GM19240 (cell line): ENCODE data around the gene LRP2.
"Not testable (repeated sequence)": the region's sequence is repeated elsewhere in the genome, so short reads cannot be mapped to it uniquely, and the experiment has no call there.

Experiments
- DNase-seq: peaks from one replicate; pipeline ENCODE4 v3.0.0; 2011; ENCODE audit warnings: low spot score; ENCODE audit not compliant: insufficient read length

LRP2 gene

GRCh38 chr2:169362118-169362893 is at the start of gene LRP2:
Gene LRP2 (minus strand): TSS chr2:169362534. CDS start chr2:169362399, 135 bp downstream.
- no peak for DNase-seq

DNA sequence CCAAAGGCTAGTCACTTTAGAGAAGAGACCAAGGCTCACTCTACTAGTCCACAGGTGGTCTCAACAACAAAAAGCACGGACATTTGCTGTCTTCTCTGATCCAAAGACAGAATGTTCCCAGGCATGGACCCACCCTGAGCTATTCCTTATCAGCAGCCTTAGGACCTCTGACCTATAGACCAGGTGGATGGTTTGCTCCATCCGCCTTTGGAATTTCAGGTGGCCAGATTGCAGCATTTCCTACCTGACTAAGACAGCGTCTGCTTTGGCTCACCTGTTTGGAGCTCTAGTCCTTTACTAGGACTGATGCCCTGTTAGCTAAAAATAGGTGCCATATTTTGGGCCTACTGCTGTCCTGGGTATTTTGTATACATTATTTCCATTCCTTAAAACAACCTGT is 44.6 kb upstream of the LRP2 start:
- no peak for DNase-seq

DNA sequence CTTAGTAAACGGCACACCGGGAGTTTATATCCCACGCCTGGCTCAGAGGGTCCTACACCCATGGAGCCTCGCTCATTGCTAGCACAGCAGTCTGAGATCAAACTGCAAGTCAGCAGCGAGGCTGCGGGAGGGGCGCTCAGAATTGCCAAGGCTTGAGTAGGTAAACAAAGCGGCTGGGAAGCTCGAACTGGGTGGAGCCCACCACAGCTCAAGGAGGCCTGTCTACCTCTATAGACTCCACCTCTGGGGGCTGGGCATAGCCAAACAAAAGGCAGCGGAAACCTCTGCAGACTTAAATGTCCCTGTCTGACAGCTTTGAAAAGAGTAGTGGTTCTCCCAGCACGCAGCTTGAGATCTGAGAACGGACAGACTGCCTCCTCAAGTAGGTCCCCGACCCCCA is 37.2 kb upstream of the LRP2 start:
- DNase-seq, result not testable (repeated sequence)

DNA sequence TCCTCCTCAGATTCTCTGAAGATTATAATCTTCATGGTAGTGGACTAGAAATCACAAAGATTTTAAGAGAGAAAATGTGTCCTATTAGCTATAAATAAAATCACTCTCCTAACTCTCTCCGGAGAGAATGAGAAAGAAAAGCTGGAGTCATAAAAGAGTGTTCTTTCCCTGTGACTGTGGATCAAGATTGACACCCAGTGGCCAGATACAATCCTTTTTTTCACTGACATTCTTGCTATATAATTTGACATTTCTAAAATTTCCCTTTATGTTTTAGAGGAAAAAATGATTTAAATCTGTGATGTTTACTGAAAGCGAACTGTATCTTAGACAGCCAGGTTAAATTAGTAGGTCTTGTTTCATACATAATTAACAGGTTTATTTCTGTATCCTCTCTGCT is 35.4 kb upstream of the LRP2 start:
- no peak for DNase-seq

DNA sequence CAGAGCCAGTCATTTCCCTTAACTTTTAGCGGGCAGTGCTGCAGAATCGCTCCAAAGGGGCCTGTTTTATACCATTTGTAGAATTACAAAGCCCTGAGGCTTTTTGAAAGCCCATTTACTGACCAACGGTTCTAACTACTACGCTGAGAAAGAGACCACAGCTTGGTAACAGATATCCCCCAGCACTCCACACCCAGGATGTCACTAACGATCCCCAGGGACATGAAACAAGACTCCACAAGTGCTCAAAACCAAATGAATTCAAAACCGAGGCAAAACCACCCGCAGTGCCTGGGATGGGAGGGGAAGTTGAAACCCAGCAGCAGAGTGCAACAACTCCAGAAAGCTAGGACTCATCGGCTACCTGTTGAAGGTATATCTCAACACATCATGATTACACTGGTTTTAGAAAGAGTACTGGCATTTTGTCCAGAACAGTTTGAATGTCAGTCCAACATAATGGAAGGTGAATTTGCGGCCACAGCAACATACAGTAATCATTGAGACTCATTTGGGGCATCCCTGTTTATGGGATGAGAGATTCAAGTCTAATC is 33.6 kb upstream of the LRP2 start:
- DNase-seq, result no peak

DNA sequence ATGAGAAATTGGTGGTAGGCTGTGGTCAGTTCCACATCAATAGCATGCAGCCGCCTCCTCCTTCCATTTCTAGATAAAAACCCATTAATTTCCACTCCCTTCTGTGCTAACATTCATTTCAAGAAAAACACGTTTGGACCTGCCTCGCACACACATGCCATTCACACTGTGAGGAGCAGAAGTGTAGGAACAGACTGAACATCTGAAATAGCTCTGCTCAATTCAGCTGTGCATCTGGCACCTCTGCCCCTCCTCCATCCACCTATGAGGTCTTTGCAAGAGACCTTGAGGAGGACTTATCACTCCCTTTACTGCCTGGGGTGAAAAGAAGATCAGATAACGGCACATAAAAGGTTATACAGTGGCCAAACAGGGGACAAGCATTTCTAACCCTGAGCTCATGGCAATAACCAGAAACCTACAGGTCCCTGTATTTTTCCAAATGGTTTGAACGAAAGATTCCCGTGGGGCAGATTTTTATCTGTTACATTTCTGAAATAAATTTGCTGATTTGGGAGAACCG is 30.8 kb upstream of the LRP2 start:
- DNase-seq, result no peak

DNA sequence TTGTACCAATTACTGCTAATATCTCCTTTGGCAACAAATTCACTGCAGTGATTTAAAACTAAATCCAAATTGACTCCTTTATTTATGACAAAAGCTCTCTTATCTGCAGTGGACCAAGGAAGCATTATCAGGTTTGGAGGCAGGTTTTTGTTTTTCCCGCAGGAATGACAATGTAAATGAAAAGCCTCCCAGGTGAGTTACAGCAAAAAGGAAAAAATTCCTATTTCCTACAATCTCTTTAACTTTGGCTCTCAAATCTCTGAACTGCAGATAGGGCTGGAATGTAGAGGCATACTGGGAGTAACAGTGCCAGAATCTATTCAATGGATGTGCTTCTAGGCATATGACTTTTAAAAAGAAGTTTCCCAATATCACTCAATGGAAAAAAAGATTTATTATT is 28.9 kb upstream of the LRP2 start:
- no peak for DNase-seq

DNA sequence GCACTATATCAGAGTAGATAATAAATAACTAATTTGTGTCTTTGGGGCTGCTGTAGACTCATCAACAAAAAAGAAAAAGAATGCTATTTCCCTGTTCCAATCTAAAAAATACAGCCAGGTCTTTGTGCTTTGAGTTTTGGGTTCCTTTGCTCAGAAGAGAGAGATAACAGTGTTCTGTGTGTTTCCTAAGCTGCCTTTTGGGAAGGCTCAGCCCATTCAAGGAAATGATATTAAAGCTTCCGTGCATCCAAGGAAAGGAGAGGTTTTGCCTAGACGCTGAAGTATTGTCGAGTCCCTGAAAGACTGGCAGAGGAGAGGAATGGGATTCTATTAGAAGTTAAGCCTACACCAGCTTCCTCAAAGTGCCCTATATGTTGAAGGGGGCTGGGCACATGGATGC is 25.8 kb upstream of the LRP2 start:
- no peak for DNase-seq

DNA sequence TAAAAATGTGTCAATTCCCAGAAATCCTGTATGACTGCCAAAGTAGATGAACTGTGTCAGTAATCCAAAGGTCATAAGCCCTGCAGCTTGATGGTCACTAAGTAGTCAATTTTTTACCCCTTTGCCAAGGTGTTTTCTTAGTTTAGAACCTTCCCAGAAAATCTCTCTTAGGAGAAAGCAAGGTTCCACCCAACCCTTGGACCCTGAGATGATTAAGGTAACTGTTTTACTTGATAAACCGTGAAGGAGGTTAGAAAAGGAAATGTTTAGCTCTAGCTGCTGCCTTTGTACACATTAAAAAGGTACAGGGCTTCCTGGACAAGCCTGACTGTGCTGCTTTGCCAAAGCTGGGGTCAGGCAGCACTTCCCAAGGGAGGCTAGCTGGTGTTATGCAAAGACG is 24.4 kb upstream of the LRP2 start:
- no peak for DNase-seq

DNA sequence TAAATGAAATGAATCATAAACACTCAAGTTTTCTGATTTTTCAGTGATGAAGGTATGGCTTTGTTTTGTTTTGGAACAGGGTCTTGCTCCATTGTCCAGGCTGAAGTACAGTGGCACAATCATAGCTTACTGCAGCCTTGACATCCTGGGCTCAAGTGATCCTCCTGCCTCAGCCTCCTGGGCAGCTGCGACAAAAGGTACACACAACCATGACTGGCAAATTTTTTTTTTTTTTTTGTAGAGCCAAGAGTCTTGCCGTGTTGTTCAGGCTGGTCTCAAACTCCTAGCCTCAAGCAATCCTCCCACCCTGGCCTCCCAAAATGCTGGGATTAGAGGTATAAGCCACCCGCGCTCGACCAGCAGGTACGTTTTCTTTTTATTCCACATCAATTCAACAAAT is 22.5 kb upstream of the LRP2 start:
- no peak for DNase-seq

- no peak for DNase-seq
Observed at GRCh38 chr2:169372561-169372960, 10.2 kb upstream of the LRP2 start.

DNA sequence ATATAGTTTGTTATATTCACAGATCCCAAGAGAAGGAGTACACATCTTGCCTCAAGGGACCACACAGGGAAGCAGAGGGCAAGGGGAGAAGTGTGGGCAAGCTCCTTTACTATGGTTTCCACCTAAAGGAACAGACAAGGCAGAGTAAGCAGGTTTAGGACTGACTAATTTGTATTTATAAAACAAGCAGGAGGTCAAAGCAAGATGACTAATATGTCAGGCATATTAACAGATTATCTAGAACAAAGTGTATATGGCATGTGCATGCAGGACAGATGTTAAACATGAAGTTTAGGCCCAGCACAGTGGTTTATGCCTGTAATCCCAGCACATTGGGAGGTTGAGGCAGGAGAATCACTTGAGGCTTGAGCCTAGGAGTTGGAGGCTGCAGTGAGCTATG is 3.7 kb upstream of the LRP2 start:
- no peak for DNase-seq

DNA sequence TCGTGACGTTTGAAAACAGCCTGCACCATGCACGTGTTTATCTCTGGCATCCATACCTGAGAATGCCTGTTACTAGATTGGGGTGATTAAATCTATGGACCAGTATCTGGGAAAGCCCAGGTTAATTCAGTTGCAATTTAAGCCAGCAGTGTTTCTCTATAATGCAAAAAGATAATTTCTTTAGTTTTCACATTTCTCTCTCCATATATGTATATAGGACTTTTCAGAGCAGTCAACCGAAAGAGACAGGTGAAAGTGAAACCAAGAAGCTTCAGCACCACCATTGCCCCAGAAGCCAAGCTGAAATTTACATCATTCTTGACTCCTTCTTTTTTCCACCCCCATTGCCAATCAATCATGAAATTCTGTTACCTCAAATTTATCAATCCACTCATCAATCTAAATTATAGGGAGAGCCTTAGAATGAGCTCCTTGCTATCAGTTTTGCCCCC is 2.7 kb upstream of the LRP2 start:
- no peak for DNase-seq

- no peak for DNase-seq
Observed at GRCh38 chr2:169363560-169364150, 1.3 kb upstream of the LRP2 start.

DNA sequence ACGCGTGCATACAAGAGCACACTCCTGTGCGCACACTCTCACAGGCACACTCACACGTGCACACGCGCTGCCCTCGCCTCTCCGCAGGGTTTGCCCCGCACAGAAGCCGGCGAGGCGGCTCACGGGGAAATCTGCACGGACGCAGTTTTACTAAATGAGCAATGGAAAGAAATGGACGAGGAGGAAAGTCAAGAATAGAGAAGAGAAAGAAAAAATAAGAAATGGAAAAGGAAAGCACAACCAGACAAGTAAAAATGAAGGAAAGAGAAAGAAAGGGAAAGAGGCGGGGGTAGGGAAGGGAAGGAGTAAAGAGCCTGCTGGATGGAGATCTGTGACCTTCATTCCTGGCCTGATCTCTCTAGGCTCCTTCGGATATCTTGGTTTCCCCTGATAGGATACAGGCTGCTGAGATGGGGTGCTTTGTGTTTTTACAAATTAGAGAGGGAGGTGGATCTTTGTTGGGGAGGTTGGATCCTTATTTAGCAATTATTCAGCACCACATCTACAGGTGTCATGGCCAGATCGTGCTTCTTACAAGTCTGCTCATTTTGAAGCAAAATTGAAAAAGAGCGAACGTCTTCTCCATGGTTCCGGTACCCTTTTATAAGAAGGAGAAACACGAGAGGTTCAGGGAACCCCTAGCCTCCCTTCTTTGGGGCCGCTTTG is 693 bp upstream of the LRP2 start:
- DNase-seq, result no peak

- no peak for DNase-seq
Observed at GRCh38 chr2:169361706-169362117, 622 bp downstream of the LRP2 start.

- no peak for DNase-seq
Observed at GRCh38 chr2:169360984-169361705, 1.2 kb downstream of the LRP2 start.

DNA sequence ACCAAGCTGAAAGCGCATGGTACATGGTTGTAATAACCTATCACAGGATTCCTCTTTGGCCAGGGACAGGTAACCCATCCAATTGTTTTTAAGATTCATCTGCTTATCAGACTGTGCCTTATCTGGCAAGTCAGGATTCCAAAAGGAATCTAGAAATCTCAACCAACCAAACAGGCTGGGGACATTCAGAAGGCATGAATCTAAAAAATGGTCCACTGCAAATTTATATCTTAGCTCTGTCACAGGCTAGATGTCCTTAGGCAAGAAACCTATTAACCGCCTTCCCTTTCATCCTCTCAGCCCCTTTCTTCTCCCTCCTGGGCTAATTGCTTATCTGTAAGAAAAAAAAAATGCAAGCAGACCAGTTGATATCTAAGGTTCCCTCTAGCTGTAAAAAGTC is 4.3 kb downstream of the LRP2 start:
- DNase-seq, result no peak

DNA sequence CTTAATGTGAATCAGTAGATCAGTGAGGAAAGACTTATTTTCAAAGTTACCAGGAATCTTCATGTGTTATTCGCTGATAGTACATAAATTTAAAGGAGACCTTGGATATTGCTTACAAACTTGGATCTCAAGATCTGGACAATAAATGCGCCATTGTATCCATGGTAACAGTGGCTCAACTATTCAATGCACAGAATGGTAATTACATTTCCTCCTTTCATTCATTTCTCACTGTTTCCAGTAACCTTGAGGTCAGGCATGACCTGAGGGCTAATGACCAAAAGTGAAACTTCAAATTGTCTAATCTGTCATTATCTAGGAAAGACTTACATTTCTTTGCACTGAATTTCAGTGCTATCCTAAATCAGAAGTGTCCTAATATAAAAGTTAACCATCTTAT is 8.1 kb downstream of the LRP2 start:
- no peak for DNase-seq

- no peak for DNase-seq
Observed at GRCh38 chr2:169351725-169352124, 10.6 kb downstream of the LRP2 start.

DNA sequence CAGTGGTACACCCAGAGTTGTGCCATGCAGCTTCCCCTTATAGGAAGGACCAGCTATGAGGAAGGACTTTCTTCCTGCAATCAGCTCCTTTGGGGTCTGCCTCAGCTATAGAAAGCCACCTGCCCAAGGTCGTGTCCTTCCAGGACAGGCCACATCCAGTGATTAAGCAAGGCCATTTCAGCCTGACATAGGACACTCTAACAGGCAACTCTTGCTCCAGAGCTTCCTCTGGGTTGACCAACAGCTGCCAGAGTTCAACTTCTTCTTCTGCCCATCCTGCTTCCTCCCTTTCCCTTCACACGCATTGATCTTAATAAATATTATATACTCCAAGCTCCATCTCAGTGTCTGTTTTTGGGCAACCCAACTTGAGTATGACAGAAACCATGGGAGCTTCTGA is 12.8 kb downstream of the LRP2 start:
- DNase-seq, result no peak
